Non-pigmented ciliary epithelial cell (primary cell): Measurements from ENCODE around the gene PSORS1C1.

Experiments used
- DNase-seq: peaks from one replicate; pipeline ENCODE4 v3.0.0-alpha.2; 2010; ENCODE audit warnings: low read depth

Gene PSORS1C1

DNA sequence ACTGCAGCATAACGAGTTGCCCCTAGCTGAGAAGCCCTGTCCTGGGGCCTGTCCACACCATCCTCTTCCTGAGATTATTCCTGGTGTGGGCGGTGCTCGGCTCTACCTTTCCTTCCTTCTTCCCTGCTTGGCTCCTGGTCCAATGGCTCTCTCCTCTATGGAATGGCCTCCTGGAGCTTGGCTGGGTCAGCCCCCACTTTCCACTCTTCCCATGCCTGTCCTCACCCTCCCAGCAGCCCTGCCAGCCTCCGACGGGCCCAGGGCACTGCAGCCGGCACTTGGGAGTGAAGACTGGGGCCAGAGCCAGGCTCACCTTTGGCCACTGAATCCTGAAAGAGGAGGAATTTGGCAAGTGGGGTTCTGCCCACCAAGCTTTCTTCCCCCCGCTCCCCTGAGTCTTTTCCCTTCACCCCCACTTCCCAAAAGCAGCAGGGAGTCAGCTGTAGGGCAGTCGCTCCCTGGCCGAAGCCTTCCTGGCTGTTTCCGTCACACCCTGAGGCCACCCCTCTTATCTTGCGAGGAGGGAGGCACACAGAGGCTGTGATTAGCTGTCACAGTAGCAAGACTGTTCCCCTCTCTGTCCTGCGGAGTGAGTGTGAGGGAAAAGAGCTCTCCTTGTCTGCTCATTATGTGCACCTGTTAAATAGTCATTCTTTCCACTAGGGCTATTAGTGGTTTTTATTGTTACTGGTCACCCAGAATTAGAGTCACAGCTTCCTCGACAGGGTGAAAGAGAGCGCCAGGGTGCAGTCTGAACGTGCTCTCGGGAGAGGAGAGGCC lies 12.0 kb downstream of the PSORS1C1 start:
- DNase-seq, result no peak

DNA sequence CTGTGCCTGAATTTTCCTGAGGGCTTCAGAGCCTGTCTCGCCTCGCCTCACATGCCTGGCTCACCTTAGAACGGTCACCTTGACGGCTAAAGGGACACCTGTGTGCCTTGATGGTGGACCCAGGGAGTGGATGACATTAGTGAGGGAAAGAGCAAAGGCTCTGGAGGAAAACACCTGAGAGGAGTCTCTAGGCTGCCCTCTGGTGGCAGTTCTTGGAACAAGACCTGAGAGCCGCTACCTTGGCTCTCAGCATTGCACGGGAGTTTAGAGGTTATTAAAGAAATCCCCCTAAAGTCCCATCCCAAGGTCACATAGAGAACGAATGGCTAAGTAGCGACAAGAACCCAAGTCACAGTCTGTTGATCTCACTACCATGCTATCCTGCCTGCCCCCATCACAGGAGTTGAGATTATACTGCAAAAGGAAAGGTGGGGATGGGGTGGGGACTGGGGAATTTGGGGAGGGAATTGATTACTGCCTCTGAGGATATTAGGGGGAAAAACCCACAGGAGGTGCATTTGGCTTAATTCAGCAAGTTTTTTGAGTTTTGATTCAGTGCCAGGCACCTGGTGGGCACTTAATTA lies 13.6 kb downstream of the PSORS1C1 start:
- no peak for DNase-seq

DNA sequence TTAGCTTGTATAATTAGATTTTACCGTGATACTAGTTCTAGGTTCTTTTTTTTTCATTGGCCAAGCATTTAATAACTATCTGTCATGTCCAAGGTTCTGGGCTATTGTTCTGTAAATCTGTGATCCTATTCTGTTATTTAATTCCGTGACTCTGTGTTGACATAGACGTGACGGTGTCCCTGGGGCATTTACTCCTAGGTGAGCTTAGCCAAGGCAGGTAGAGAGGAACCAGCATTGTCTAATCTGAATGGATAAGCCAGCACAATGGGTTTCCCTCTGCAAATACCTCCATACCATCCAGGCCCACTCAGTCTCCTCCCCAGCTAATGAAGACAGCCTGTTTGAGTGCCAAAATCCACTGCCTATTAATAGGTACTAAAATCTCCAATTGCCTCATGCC lies 14.5 kb downstream of the PSORS1C1 start:
- no peak for DNase-seq

DNA sequence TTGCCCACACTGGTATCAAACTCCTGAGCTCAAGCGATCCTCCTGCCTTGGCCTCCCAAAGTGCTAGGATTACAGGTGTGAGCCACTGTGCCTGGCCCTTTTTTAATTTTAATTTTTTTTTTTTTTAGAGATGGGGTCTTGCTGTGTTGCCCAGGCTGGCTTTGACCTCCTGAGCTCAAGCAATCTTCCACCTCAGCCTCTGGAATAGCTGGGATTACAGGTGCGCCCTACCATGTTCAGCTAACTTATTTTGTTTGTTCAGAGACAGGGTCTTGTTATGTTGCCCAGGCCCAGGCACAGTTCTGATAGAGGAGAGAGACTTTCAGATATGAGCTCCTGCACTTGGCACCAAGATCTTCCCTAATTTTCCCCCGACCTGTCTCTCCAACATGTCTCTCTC lies 16.2 kb downstream of the PSORS1C1 start:
- DNase-seq, result no peak

DNA sequence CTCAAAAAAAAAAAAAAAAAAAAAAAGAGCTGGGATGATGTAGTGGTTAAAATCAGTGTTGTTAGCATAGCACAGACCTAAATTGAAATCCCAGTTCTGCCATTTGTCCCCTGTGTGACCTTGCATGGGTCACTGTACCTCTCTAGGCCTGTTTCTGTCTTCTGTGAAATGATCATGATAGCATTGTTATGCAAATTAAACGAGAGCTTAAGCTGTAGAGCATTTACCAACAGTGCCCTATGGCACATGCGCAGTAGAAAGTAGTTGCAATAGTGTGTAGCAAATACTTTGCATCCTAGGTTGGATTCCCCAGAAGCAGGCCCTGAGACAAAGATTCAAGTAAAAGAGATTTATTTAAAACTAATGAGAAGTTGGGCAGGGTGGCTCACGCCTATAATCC lies 17.0 kb downstream of the PSORS1C1 start:
- DNase-seq, result no peak

DNA sequence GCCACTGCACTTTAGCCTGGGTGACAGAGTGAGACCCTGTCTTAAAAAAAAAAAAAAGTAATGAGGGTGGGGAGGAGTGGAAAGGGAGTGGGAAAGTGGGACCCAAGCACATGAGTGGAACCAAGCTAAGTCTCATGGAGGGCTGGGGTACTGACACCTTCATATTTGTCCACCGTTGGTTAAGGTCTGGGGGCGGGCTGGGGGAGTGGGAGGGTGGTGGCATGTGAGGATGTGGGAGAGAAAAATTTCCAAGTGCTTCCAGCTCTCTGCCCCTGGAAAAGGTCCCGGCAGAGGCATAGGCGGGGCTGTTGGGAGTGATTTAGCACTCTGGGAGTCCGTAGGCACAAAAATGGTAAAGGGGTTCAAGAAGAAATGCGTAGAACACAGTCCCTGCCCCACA lies 18.2 kb downstream of the PSORS1C1 start:
- no peak for DNase-seq

DNA sequence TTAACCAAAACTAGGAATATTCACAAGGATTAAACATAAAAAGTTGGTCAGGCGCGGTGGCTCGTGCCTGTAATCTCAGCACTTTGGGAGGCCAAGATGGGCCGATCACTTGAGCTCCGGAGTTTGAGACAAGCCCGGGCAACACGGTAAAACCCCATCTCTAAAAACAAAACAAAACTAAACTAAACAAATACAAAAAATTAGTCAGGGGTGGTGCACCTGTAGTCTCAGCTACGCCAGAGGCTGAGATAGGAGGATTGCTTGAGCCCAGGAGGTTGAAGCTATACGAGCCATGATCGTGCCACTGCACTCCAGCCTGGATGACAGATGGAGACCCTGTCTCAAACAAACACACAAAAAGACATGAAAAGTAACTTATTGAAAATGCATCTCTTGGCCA lies 21.1 kb downstream of the PSORS1C1 start:
- DNase-seq, result no peak

DNA sequence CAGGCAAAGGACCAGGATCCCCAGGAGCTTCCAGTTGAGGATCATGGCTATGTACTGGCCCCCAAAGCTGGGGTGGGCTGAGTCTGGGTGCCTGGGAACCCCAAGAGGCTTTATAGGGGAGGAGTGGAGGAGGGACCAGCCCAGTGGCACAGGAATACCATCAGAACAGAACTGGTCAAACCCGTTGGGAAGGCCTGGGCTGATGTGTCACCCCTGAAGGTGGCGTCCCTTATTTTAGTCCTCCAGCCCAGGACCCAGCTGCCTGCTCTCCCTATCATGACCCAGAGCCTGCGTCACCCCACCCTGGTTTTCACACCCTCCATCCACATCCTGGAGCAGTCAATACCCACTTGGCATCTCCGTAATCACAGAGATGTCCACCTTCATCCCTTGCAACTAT lies 24.4 kb downstream of the PSORS1C1 start, which contains the start of gene PSORS1C2:
Gene PSORS1C2, minus strand, starts transcription at position 85 of the 400 bp plus-strand sequence. Its CDS starts 40 bp downstream, at position 45.
- DNase-seq, result no peak

DNA sequence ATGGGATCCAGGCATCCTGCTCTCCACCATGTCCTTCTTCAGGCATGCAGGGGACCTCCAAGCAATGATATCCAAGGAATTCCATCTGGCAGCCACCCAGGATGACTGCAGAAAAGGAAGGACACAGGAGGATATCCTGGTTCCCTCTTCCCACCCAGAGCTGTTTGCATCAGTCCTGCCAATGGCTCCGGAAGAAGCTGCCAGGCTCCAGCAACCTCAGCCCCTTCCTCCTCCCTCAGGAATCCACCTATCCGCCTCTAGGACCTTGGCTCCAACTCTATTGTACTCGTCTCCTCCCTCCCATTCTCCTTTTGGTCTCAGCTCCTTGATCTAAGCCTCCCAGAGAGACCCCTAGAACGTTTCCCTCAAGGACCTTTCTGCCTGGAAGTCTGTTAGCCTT lies 25.0 kb downstream of the PSORS1C1 start:
- DNase-seq, result no peak

DNA sequence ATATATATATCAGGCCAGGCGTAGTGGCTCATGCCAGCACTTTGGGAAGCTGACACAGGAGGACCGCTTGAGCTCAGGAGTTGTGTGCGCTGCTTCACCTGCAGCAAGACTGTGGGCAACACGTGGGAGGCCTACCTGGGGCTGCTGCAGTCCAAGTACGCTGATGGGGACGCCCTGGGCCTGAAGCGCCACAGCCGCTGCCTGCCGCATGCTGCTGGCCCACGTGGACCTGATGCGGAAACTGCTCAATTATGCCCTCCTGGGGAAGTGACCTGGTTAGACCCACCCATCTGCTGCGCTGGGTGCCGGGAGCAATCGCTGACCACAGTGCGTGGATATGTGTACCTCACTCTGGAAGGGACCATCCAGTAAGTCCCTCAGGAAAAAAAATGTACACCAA lies 26.0 kb downstream of the PSORS1C1 start:
- DNase-seq, result no peak

DNA sequence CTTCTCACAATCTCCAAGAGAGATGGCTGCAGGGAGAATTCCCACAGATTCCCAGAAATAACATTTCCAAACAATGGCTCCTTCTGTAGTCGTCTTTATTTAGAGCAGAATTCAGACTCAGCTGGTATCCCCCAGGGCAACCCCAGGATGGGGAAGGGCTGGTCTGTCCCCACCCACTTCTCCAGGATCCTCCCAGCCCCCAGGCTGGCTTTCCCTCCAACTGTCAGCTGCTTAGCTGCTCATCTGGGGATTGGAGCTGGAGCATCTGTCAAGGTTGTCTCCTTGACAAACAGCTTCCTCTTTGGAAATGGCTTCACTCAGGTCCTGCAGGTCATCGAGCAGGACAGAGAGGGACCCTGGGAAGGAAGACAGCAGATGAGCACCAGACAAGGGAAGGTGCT lies 27.8 kb downstream of the PSORS1C1 start:
- no peak for DNase-seq

DNA sequence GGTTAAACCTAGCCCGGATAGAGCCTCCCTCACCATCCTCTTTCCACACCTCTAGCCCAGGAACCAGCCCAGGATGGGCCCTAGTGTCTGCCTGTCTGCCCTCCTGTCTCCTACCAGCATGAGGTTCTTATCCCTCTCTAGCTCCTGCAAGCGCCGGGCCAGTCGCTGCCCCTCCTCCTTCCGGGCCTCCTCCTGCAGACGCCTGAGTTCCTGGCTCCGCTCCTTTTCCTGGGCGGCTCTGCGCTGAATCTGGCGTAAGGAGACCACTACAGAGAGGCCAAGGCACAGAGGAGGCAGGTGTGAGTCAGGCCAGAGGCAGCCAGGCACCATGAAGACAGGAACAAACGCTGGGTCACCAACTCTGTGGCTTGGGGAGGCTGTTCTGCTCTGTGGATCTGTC lies 28.5 kb downstream of the PSORS1C1 start:
- DNase-seq, result peak; percentile 59

DNA sequence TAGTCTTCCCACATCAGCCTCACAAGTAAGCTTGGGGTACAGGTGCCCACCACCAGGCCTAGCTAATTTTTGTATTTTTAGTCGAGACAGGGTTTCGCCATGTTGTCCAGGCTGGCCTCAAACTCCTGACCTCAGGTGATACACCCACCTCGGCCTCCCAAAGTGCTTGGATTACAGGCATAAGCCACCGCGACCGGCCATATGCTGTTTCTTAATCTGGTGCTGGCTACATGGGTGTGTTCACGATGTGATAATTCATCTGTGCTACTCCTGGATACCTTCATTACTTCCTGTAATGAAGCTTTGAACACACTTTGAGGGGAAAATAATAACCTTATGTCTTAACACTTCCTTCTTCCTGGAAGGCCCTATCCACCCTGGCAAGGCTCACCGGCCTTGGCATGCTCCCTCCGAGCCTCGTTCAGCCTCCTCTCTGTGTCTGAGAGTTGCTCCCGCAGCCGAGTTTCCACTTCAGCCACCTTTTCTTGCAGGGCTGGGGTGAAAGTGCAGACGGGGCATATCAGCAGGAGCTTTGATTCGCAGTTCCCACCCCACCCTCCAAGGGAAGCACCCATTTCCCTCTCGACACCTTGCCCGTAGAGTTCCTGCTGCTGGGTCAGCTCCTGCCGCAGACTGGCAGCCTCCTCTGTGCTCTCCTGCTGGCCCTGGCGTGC lies 29.8 kb downstream of the PSORS1C1 start:
- no peak for DNase-seq

DNA sequence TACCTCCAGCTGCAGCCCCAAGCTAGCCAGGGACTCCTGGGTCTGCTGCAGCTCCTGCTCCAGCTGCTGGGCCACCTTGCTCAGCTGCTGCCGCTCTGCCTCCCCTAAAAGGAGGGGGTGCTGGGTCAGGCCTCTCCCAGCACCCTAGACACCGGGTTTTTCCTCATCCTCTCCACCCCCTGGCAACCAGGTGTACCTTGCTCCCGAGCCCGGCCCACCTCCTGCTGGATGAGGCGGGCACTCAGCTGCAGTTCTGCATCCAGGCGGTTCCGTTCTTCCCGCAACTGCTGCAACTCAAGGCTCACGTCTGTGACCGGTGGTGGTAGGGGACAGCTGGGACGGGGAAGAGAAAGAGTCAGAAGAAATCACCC lies 30.4 kb downstream of the PSORS1C1 start:
- DNase-seq, result no peak

DNA sequence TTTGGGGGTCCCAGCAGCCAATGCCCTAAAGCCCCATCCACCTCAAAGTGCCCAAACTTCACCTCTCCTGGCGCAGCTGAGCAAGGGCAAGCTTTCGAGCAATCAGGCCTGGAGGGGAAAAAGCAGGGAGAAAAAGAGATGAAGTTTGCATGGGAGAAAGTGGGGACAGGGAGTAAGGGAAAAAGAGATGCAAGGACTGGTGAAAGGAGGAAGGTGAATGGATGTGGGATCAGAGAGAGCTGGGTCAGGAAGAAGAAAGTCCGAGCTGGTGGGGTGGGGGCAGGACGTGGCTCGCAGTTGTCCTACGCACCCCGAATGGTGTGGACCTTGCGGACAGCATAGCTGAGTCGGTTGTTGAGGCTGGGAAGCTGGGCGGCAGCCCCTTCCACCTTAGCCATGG lies 30.8 kb downstream of the PSORS1C1 start:
- DNase-seq, result no peak

DNA sequence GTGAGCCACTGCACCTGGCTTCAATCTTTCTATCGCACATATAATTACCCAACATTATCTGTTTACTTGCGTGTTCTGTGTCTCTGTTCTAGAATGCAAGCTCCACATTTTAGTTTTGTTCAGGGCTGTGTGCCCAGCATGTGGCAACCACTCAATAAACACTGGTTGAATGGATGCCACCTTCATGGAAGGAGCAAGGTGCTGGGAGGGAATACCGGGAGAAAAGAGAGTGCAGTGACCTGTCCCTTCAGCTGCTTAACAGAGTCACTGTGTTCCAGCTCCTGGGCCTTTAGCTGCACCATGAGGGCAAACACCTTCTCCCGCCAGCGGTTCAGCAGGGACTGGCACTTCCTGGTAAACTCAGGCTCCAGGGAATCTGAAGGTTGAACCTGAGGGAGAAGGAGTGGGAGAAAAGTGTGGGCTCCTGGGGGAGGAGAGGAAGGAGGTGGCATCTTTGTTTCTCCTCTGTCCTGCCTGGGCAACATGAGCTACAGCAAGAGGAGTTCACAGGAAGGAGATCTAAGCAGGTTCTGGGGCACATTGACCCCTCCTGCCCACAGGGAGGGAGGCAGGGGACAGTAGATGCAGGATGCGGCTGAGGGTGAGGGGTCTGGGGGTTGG lies 35.3 kb downstream of the PSORS1C1 start:
- DNase-seq, result no peak

DNA sequence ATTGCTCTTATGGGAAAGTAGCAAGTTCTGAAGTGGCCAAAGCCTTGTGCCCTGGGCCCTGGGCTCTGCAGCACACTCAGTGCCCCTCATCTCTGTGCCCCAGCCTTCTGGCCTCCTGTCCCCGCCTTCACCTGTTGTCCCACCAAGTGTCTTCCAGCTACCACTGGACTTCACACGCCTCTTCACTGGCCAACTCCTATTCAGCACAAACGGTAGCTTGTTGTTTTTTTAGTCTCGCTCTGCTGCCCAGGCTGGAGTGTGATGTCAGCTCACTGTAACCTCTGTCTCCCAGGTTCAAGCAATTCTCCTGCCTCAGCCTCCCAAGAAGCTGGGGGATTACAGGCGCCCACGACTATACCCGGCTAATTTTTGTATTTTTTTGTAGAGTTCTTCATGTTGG lies 38.2 kb downstream of the PSORS1C1 start:
- no peak for DNase-seq

DNA sequence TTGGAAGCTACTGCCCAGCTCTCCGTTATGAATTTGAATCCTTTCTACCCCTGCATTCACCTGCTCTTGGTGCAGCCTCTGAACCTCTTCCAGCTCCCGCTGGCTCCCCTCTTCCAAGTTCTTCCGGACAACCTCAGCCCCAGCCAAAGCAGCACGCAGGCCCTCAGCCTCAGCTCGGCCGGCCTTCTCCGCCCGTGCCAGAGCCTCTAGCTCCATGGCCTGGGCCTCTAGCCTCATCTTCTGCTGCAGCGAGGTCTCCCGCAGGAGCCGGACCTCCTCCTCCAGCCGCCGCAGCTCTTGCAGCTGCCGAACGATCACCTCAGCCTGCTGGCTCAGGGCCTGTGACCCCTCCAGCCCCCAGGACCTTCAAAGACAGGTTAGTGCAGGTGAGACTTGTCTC lies 39.8 kb downstream of the PSORS1C1 start:
- no peak for DNase-seq

DNA sequence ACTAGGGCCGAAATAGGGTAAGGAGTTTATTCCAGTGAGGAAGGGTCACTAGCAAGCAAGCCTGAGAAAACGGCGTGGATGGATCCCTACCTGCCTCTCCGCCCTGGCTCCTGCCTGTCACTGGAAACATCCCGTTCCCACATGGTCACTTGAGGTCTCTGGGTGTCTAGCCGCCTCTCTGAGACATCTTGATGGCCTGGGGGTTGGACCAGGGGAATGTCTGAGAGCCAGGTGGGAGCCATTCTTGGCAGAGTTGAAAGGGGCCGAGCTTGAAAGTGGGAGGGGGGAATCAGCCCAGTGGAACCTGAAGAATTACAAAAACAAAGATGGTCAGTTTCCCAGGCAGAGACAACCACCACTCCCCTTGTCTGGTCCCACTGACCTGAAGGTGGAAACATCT lies 42.0 kb downstream of the PSORS1C1 start:
- no peak for DNase-seq

DNA sequence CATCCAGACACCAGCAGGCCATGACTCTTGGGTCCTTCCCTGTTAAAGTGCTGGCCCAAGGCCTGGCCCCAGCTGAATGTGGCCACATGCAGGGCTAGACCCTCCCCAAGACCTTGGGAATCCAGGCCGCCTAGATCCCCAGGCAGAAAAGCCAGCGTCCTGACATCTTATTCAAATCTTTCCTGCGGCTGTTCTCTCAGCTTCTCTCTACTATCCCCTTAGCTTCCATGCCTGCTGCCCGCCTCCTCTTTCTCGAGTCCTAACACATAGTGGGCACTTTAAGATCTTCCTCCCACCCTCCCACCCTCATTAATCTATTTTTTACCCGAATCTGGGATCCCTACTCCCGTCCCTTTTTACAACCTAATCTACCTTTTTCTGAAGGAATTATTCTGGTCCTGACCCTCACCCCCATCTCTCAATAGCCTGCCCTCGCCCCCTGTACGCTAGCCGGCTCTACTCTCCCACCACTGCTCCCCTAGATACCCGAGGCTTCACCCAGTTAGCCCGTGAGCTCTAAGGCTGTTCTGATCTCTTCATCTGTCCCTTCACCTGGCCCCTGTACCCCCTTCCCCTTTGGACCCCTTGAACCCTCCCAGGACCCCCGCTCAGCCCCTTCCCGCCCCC lies 43.0 kb downstream of the PSORS1C1 start, which contains the start of gene CCHCR1:
Gene CCHCR1, minus strand, starts transcription at position 290 of the 627 bp plus-strand sequence. Its CDS starts 202 bp downstream, at position 88.
- DNase-seq, result no peak

DNA sequence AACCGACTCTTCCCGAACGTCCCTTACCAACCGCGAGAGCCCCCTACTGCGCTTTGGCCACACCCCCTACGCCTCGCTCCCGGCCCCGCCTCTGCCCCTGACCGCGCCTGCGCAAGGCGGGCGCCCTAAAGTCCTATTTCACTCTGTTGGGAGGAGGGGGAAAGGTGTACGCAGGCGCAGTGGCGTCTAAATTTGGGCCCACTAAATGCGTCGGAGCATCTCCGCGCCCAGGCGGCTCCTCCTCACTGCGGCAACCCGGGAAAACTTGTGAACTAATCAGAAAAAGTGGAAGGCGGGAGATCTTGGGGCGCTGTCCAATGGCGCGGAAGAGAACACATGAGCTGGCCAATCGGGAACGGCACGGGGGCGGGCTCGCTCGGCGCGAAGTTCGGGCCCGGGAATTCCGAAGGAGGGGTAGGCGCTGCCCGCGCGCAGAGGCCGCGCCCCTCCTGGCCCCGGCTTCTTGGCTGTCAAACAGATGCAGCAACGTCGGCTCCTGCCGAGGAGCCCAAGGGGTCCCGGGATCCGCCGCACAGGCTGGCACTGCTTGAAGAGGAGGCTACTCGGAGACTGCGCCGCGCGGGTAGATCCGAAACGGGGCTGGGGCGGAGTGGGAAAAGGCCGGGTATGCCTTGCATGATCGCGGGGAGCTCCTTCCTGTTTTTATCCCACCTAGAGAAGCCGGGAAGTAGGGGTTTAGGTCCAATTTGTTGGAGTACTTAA lies 43.7 kb downstream of the PSORS1C1 start, which contains the start of gene TCF19:
Gene TCF19, plus strand, starts transcription at position 450 of the 723 bp plus-strand sequence. CDS start 881 bp downstream, outside the sequence.
- DNase-seq, result peak; percentile 93
